SK-N-MC (cell line): ENCODE data around the gene COL17A1.

ENCODE experiments used
- EZH2 ChIP-seq: fragments of 200-600 bp; sonication (generic); IDR thresholded peaks from one replicate; pipeline ENCODE4 v1.6.1; 2017; ENCODE audit warnings: antibody characterized with exemption
- POLR2AphosphoS5 ChIP-seq: IDR thresholded peaks from 2 replicates; pipeline ENCODE4 v1.6.1; 2012; ENCODE audit warnings: mild to moderate bottlenecking, low read depth, low read length, borderline replicate concordance

- no peak for TF ChIP-seq EZH2
- TF ChIP-seq POLR2AphosphoS5 = no peak
Measured at GRCh38 chr10:103990121-103990520, 95.6 kb downstream of the COL17A1 start.
